GM19193 (cell line): ENCODE data around the gene PHACTR3.

ENCODE experiments used
- POLR2A ChIP-seq: IDR thresholded peaks from 4 replicates; pipeline ENCODE4 v1.6.1; 2011; ENCODE audit not compliant: insufficient read depth, insufficient read length; ENCODE audit errors: extremely low read depth

Gene PHACTR3

DNA sequence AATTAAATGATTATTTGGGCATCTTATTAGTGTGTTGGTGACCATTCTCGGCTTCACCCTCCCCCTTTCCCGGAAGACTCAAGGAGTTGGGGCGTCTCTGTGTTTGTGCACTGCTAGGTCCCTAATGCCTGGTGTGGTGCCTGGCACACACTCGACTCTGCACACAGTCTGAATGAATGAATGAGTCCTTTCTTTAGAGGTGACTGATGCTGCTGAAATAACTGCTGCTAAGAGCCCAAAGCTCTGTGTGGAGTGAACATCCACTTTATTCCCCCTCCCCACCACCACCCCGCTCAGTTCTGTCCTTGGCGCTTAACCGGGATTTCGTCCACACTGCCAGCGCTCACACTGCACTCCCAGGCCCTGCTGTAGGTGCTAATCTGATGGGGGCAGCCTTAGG is 1.2 kb upstream of the PHACTR3 start:
- no peak for TF ChIP-seq POLR2A

DNA sequence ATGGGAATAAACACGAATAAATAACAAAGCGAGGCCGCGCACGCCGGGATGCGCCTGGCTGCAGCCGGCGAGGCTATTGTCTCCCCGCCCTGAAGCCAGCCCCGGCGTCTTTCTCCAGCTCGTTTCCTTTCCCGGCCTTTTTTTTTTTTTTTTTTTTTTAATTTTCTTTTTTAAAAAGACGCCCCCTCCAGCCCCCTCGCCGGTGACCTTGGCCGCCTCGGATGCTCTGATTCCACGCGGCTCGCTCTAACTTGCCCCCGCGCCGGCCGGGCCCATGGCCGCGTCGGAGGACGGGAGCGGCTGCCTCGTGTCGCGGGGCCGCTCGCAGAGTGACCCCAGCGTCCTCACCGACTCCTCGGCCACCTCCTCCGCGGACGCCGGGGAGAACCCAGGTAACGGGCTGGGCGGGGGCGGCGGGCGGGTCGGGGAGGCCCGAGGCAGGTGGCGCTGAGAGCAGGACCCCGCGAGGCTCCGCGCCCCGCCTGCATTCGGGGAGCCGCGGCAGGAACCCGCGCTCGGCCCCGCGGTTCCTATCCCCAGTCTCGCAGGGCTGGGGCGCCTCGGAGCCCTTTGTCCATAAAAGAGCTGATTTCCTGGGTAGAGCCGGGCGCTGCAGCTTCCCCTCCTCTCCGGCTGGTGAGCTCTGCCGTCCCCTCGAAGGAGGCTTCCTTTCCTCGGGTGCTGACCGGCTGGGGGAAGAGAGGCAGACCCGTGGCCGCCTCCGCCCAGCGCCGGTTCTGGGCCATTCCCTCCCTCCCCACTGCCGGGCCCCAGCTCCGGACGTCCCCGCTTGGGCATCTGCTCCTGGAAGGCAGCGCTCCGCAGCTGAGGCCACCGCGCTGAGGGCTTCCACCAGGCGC is 631 bp downstream of the PHACTR3 start:
- TF ChIP-seq POLR2A = no peak

DNA sequence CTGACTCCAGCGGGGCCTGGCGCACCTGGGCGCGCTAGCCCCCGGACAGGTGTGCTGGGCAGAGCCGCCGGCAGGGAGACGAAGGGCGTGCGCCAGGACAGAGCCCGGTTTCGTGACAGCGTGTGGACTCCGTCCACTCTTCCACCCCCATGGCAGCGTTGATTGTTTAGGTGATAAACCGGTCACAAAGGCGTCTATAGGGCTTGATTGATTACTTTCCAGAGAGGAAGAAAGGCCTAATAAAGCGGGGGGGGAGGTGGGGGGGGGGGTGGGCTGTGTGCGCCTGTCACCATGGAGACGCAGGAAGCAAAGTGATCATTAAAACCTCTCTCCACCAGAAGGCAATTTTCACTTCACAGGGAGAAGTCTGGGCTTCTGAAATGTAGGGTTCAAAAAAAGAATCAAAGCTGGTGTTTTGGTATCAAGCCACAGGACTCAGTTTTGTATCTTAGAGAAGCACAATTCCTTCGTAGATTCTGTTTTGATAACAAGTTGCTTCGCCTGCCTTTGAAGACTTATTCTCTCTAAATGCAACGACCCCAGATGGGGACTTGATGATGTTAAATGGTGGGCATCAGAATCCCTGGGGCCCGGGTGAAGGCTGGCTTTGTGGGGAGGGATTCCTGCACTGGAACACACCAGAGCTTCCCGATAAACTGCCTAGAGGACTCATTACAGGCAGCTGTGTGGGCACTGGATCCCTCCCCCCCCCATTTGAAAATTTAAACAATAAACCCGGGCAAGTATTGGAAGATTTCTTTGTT is 1.4 kb downstream of the PHACTR3 start:
- no peak for TF ChIP-seq POLR2A

DNA sequence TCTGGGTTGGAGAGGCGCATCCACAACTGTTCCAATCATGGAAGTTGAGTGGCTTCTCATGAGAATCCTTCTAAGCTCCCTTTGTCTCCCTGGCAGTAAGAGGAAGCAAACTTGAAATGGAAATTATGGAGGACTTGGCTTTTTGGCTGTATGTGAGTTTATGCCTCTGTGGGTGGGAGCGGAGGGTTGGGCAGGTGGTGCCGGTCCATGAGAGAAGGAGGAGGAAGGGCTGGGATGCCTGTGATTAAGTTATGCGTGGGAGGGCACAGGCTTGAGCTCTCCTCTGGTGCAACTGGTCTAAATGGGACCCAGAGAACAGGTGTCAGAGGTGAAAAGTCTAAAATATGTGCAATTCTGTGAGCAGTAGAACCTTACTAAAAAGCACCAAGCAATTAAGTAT is 2.2 kb downstream of the PHACTR3 start:
- no peak for TF ChIP-seq POLR2A

DNA sequence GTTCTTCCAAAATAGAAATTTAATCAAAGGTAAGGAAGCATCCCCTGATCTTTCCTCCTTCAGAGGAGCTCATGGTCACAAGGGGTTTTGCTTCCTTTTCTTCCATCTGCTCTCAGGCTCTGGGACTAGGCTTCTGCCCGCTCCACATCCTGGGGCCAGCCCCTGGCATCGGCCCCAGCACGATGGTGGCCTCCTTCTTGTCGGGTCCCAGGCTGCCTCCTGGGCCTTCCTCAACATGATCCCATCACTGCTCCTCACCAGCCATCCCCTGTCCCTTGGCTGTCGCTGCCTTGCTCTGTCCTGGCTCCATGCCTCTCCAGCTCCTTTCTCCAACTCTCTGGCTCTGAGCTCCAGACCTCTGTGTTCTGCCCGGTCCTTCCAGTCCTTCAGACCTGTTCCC is 4.1 kb downstream of the PHACTR3 start:
- no peak for TF ChIP-seq POLR2A

DNA sequence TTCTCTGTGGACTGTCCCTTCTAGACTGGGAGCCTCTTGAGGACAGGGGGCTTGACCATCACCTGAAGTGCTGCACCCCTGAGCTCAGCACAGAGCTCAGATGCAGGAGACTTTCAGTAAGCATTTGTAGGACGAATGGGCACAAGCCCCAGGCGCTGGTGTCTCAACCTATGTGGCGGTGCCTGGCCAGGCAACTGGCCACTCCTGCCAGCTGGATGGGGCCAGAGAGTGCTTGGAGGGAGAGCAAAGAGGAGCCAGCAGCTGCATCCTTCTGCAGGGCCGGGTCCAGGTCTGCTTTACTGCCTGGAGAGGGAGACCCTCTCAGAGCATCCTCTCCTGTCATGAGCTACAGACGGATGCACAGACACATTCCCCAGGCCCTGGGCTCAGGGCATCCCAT is 4.5 kb downstream of the PHACTR3 start:
- TF ChIP-seq POLR2A = no peak

DNA sequence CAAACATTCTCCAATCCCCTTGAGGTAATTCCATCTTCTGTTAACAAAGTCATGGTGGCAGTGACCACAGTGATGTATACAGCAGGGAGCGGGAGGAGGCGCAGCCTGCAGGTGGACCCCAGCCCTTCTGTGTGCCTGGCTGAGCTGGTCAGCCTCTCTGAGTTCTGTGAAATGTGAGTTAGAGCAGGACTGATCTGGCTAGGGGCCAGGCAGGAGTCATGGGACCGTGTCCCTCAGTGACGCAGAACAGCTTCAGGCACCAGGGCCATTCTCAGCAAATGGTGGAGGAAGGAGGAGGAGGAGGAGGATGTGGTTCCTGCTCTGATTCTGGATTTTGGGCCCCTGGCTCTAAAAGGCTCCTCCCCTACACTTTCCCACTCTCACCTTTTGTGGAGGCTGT is 6.9 kb downstream of the PHACTR3 start:
- no peak for TF ChIP-seq POLR2A

DNA sequence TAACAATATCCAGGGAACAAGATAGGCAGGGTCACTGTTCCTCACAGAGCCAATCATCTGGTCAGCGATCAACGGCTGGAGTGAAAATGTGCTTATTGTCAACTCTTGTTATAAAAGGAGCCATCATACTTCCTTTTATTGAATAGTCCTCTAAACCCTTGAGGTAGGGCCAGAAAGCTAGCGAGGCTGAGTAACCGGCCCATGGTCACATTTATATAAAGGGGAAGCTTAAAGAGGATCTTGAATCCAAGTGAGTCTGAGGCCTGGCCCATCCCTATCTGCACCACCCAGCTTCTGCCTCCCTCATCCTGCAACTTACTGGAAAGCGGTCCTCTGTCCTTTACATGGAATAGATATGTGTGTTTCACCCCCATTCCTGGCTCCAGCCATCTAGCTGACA is 9.5 kb downstream of the PHACTR3 start:
- no peak for TF ChIP-seq POLR2A

DNA sequence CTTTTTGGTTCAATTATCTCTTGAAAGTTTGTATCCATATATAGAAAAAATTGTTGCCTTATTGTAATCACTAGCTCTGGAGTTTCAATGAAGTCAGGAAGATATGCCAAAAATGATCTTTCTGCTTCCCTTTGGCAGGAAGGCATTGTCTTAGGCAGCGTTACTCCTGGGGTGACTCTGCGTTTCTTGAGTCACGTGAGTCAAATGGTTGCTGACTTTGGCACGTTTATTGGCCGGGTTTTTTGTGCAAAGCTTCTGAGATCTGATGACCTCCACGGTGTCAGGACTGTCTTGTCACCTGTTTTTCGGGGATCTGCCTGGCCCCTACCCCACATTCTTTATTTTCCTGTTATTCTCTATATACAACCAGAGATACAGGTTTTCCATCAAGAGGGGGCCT is 10.4 kb downstream of the PHACTR3 start:
- TF ChIP-seq POLR2A = no peak

DNA sequence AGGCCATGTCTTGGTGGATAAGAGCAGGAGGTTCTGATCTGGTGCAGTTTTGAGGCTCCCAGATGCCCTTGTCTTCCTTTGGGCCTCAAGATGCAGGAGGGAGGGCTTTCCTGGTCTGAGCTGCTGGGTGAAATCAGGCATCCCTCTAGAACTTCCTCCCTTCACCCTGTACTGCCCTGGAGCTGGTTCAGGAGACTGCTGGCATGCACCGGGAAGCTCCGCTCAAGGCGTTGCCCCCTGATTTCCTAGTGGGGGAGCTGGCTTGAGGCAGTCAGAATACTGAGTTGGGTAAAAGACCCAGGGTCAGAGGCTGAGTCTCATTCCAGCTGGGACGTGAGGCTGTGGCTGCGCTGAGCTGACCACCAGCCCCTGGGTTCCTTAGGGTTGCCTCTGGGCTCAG is 12.0 kb downstream of the PHACTR3 start:
- TF ChIP-seq POLR2A = no peak

DNA sequence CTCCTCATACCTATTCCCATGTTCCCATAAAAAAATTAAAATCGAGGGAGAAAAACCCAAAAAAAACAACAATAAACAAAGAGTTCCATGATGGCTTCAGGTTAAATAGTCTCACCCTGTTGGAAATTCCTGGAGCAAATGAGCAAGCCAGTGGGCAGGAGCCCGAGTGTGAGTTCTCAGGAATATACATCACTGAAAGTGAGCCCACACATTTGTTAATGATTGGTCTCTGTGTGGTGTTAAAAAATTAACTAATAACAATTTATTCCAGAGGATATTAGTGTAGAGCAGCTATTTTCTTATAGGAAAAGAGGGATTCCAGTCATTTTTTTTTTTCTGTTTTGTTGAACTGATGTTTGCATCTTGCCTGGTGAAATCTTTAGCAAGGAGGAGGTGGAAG is 12.9 kb downstream of the PHACTR3 start:
- no peak for TF ChIP-seq POLR2A

DNA sequence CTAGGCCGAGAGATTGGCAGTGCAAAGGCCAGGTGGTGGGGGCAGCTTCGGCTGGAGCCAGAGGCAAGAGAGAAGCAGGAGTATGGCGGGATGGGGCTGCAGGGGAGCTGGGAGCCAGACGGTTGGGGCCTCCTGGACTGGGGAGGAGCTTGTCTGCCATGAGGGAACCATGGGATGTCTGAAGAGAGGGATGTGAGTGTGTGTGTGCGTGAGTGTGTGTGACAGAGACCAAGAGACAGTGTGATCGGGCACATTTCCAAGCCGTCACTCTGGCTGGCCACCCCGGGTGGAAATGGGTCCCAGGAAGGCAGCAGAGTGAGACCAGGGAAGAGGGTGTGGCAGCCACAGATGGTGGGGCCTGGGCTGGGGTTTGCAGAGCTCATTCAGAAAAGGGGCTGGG is 13.8 kb downstream of the PHACTR3 start:
- no peak for TF ChIP-seq POLR2A

DNA sequence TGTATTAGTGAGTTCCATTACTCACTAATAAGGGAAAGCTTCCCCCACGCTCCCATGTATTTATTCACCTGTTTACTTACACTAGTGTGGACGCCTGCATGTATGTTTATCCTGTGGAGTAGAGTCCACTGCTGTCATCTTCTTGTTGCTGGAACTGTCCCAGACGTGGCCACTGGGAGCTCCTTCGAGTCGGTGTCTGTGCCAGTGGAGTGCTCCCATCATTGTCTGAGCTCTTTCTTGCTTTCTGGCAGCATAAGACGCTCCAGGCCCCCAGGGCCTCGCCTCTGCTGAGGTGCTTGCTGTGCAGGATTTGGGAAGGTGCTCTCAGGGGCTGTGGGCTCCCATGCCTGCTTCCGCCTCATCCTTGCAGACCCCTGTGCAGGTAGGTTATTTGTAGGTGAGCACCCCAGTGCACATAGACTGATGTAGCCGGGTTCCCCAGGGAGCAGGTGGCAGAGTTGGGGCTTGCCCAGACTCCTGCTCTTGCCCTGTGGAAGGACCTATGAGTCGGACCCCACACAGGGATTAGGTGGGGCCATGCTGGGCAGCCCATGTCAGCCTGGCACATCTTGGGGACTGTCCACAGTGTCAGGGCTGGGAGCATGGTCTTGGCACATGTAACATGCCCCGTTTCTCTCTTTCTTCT is 16.6 kb downstream of the PHACTR3 start:
- no peak for TF ChIP-seq POLR2A

DNA sequence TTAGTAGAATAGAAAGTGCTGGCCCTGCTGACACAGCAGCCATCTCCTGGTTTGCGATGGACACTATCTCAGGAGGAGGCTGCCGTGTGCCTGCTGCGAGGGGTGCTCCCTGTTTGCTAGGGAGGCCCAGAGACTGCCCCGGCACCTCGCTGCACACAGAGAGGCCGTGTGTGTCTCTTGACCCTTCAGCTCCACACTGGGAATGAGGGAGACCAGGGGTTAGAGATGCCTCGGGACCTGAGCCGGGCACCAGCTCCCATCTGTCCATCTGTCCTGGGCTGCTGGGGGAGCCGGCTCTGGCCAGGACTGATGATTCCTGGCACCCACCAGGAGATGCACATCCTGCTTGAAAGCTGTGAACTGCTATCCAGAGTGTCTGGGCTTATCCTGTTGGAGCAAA is 18.2 kb downstream of the PHACTR3 start:
- no peak for TF ChIP-seq POLR2A

DNA sequence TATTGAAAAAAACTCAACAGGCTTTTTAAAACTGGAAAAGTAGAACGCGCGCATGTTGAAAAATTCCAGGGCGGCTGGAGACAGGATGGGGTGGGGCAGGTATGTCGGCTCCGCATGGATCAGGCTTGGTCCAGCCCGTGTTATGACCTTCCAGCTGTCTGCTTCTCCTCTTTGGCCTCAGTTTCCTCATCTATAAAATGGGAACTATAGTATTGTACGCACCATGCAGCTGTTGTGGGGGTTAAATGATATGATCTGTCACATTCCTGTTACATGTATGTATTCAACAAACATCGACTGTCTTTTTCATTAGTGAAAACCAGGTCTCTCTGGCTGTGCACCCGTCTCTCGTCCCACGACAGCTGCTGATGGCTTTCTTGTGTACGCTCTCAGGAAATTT is 18.8 kb downstream of the PHACTR3 start:
- TF ChIP-seq POLR2A = no peak

DNA sequence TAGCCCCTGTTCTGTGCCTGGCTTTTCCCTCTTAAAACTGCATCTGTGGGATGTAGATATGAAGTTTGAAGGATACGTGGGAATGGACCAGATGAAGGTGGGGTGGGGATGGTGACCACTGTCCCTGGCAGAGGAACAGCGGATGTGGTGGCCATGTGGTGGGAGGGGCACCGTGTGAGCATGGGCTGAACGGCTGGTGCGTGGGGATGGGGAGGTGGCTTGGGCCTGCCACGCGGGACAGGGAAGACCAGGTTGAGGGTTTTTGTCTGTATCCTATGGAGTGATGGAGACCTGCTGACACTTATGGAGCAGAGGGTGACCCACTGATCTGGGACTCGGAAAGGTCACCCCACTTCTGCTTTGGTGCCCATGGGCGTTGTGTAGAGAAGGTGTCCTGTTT is 19.2 kb downstream of the PHACTR3 start:
- TF ChIP-seq POLR2A = no peak
